HT1080 (cell line): Measurements from ENCODE around the gene SRGAP3. TPM values are rescaled to one million over a fixed set of nuclear protein-coding genes. Genes with fewer than 3 reads are reported as not detected.

Experiments used
- DNase-seq: peaks from one replicate; pipeline ENCODE4 v3.0.0-alpha.2; 2015; ENCODE audit warnings: low read depth
- total RNA-seq: library from RNA; depleted of rRNA; stranded (reverse); fragments of >200 nt; shearing (Covaris generic); gene quantifications from 2 replicates; pipeline ENCODE4 v1.2.3, GENCODE V29; 2014

The SRGAP3 gene
- total RNA-seq, 1 experiment from 2014 or later: 0.69 TPM

- no peak for DNase-seq
These were observed 24.2 kb downstream of the SRGAP3 start for GRCh38 chr3:9225268-9225667.

DNA sequence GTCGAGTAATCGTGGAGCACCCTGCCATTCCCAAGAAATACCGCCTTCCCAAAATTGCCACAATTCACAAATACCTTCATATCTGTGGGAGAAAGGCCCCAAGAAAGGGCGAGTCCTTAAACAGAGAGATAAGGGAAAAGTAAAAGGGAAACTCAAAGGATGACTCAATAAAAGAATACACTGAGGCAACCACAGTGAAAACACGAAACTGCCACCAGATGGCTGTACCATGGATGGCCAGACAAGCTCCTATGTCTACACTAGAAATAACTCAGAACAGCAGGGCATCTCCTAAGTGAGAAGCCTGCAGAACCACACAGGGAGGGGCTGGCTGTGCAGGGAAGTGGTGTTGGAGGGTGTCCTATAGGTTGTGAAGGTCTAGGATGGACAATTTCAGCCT is 25.0 kb downstream of the SRGAP3 start:
- DNase-seq: no peak

- DNase-seq: no peak
These were observed 25.8 kb downstream of the SRGAP3 start for GRCh38 chr3:9223672-9224071.

DNA sequence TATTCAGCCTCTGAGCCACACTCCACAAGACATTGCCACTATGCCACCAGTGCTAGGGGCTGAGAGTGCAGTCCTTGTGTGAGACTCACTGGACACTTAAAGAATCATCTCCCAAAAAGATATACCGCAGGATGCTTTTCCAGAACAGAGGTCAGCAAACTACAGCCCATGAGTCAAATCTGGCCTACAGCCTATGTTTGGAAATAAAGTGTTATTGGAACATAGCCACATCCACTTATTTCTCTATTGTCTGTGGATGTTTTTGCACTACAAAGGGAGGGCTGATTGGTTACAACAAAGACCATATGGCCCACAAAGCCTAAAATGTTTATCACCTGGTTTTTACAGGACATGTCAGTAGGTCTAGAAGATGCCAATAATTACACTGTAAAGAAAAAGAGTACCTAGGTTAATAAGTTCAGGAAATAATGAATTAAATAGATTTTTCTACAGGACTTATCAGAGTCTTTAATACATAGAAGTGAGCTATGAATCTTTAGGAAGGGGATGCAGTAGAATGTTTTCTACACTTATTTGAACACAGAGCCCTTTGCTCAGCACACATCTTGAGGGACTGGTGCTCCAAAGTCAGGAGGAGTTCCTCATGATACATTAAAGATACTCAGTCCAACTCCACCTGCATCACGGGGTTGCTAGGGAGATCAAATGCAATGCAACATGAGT is 26.3 kb downstream of the SRGAP3 start:
- DNase-seq: no peak

GRCh38 chr3:9222049-9222448 is 27.4 kb downstream of the SRGAP3 start:
- no peak for DNase-seq

GRCh38 chr3:9218514-9218846 is 31.0 kb downstream of the SRGAP3 start:
- DNase-seq: no peak

DNA sequence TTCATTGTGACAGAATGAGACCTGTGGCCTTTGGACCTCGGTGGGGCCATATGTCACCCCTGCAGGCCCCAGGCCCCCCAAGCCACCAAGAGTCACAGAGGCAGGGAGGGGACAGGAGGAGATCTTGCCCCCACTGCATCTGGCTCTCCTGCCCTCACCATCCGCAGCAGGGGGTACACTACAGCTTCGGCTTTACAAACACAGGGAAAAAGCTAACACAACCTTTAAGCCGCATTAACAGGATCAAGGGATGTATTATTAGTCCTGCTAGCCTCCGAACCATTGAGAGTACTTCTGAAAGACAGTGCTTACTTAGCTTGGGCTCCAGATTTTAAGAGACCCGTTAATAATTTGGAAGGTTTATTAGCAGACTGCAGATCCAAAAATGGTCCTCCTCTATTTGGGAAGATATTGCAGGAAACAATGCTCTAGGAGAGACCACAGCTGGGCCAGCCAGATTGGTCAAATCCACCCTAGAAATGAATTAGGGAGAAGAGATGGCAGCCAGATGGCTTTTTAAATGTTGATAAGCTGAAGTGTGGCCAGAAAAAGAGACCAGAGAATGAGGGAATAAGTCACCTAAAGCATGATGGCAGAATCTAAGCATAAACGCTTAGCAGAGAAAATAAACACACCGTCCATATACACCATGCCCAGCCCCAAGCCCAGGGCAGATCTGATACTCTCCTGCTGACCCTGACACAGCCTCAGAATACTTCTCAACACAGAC is 31.5 kb downstream of the SRGAP3 start:
- DNase-seq: no peak

DNA sequence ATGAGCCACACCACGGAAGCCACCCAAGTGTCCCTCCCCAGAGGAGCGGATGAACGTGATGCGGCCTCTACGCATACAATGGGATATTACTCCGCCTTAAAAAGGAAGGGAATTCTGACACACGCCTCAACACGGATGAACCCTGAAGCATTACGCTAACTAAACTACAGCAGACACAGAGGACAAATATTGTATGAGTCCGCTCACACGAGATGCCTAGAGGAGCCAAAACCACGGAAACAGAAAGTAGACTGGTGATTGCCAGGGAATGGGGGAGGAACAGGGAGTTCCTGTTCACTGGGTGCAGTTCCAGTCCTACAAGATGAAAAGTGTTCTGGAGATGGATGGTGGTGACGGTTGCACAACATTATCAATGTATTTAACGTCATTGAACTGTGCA is 32.7 kb downstream of the SRGAP3 start:
- DNase-seq: no peak

- DNase-seq: peak; percentile 70
These were observed 34.8 kb downstream of the SRGAP3 start for GRCh38 chr3:9214599-9214998.

DNA sequence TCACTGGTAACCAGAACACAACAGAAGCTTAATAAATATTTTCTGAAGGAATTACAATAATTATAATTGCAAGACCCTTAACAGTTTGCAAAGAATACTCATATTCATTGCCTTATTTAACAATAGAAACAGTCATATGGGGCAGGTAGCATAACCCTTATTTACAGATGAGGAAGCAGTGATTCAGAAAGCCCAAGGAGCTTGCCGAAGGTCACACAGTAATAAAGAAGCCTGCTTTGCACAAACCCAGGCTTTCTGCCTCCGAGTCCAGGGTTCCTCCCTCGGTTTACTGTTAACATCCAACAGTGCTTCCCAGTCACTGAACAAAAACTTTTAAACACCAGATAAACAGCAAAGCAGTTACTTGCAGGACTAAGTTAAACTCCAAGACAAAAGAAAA is 35.3 kb downstream of the SRGAP3 start:
- no peak for DNase-seq

DNA sequence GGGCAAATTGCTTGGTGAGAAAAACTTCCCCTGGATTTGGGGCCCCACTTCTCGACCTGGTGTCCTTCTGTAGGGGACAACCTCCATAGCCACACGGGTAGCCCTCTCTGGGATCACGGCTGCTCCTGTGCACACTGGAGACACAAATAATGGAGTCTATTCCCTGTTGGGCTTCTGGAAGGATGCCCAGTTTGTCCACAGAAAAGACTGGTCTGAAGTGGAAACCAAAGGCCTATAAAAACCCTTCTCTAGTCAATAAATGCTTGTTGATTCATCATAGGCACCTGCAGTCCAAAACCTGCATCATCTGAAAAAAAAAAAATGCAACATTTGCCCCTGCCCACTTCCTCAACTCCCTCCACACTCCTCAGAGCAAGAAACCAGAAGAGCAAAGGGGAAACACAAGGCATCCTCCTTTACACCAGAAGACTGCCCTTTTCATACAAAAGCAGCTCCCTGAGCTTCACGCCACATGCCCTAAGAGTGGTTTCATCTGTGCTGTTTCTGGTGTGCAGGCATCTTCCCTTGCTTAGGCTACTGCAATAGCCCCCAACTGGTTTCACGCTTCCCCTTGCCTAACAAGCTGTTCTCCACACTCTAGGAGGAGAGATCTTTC is 36.3 kb downstream of the SRGAP3 start:
- no peak for DNase-seq

DNA sequence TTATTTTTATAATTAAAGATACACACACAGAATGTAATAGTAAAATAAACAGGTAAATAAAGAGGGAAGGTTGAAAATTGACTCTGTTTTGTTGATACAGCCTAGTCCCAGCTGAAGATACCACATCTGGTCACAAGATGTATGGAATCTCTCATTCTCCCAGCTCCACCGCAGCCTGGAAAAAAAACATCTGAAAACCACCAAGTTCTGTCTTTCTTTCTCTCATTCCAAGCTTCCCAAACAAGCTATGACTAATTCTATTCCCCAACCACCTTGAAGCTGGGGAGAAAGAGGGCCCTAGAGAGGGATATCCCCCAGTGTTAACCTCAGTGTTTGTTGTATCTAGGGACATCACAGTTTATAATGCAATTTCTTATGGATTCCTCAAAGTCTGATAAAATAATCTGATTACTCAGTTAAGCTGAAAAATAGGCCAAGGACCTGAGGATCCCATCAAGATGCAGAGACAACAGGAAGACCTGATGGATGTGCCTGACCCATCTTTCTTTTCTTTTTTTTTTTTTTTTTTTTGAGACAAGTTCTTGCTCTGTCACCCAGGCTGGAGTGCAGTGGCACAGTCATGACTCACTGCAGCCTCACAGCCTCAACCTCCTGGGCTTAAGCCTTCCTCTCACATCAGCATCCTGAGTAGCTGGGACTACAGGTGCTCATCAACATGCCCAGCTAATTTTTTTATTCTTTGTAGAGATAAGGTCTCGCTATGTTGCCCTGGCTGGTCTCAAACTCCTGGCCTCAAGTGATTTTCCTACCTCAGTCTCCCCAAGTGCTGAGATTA is 38.1 kb downstream of the SRGAP3 start:
- peak; percentile 74 for DNase-seq

DNA sequence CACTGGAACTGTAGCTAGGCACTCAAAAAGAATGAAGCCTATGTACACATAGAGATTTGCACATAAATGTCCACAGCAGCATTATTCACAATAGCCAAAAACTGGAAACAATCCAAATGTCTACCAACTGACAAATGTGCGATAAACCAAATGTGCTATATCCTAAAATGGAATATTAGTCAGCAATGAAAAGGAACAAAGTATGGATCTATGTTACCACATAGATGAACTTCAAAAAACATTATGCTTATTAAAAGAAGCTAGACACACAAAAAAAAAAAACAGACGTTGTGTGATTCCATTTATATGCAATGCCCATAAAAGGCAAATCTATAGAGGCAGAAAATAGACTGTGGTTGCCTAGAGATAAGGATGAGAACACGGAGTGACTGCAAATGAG is 39.7 kb downstream of the SRGAP3 start:
- DNase-seq: no peak

- no peak for DNase-seq
These were observed 40.8 kb downstream of the SRGAP3 start for GRCh38 chr3:9208605-9209152.

DNA sequence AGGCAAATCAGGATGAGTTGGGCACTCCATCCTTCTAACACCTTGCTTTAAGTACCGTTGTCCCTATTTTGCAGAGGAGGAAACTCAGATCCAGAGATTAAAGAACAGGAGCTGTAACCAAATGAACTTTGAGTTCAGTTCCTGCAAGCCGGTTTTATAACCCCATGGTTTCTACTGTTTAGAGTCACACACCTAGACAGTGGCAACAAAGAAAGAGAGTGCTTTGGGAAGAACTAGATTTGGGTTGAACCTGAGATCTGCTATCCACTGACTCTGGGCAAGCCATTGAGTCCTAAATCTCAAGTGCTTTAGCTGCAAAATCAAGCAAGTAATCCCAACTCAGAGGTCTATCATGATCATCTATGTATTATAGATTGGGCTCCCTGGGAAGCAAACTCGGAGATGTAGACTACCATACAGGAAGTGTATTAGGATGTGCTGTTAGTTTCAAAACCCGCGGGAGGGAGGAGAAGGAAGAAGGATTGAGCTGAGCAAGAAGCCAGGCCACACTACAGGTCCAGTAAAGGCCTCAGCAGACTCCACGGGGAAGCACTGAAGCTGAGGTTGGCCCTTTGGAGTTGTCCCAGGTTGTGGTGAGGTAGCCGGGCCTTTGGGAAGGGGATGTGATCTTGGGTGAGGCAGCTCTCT is 42.2 kb downstream of the SRGAP3 start:
- no peak for DNase-seq

DNA sequence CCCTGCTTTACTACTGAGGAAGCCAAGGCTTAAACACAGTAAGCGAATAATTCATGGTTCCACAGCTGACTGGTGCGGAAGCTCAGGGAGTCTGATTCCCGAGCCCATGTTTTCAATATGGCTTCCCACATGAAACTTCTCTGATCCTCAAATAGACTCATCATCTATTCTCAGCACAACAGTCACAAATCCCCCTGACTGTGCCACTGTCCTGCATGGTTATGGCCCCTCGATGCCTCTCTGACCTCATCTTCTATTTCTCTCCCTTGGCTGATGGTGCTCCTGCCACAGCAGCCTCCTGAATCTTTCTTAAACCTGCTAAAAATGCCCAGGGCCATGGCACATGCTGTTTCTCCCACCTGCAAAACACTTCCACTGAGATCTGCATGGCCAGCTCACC is 43.2 kb downstream of the SRGAP3 start:
- DNase-seq: no peak

GRCh38 chr3:9205345-9206143 is 43.9 kb downstream of the SRGAP3 start:
- DNase-seq: no peak

GRCh38 chr3:9204253-9204992 is 45.0 kb downstream of the SRGAP3 start:
- DNase-seq: no peak

DNA sequence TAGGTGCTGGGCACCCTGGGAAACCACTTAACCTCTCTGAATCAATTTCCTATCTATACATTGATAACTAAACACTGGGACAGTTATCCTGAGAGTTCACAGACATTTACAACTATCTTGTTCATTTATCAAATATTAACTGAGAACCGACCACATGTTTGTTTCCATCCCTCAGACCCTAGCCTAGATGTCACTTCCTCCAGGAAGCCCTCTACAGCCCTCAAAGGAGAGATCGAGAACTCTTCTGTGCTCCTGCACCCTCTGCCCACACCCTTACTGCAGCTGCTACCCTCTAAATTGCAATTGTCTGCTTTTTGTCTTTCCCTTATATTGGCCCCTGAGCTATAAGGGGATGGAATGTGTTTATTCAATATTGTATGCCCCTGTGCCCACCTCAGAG is 46.1 kb downstream of the SRGAP3 start:
- no peak for DNase-seq

GRCh38 chr3:9202546-9202945 is 46.9 kb downstream of the SRGAP3 start:
- no peak for DNase-seq
